DND-41 (cell line): ENCODE results near the gene OMA1.

ENCODE experiments used
- ATAC-seq: fragments of 200-7000 bp; cut with Tn5 transposase; 3 replicates; pipeline ENCODE4 v1.9.1; 2021; ENCODE audit warnings: low read depth; ENCODE audit not compliant: insufficient read depth
- DNase-seq: peaks from one replicate; pipeline ENCODE4 v3.0.0-alpha.2; 2020
- H2AFZ ChIP-seq: 2 replicates; pipeline ENCODE4 v1.6.0; 2012; ENCODE audit warnings: low read depth, low read length
- H3K27ac ChIP-seq: 2 replicates; pipeline ENCODE4 v1.5.1; 2012; ENCODE audit warnings: low read length, inconsistent platforms
- H3K27me3 ChIP-seq: fragments of 200-600 bp; sonication (generic); 2 replicates; pipeline ENCODE4 v1.6.0; 2012; ENCODE audit warnings: low read length, mild to moderate bottlenecking, inconsistent platforms; ENCODE audit not compliant: insufficient read depth, poor library complexity
- H3K36me3 ChIP-seq: 2 replicates; pipeline ENCODE4 v1.5.1; 2012; ENCODE audit warnings: low read length, inconsistent platforms; ENCODE audit not compliant: insufficient read depth
- H3K4me1 ChIP-seq: 2 replicates; pipeline ENCODE4 v1.5.1; 2012; ENCODE audit warnings: mild to moderate bottlenecking, low read length; ENCODE audit not compliant: insufficient read depth
- H3K4me2 ChIP-seq: 2 replicates; pipeline ENCODE4 v1.6.0; 2012; ENCODE audit warnings: mild to moderate bottlenecking, moderate library complexity, low read length, inconsistent platforms; ENCODE audit not compliant: insufficient read depth
- H3K4me3 ChIP-seq, 2 experiments: fragments of 200-600 bp in 1 of 2; shearing (Covaris generic) in 1 of 2; 2 replicates each; pipeline ENCODE4 v1.5.1; 2012 to 2016; ENCODE audit warnings: inconsistent platforms in 2 of 2, low read length in 2 of 2, mild to moderate bottlenecking in 2 of 2, low read depth in 1 of 2, moderate library complexity in 1 of 2
- H3K79me2 ChIP-seq: 2 replicates; pipeline ENCODE4 v1.6.0; 2012; ENCODE audit warnings: low read length, inconsistent platforms; ENCODE audit not compliant: insufficient read depth
- H3K9ac ChIP-seq: 2 replicates; pipeline ENCODE4 v1.6.0; 2012; ENCODE audit warnings: low read depth, mild to moderate bottlenecking, inconsistent platforms, low read length, moderate library complexity
- H3K9me3 ChIP-seq: 2 replicates; pipeline ENCODE4 v1.5.1; 2012; ENCODE audit warnings: low read length, moderate library complexity, mild to moderate bottlenecking, inconsistent platforms; ENCODE audit not compliant: insufficient read depth, severe bottlenecking
- H4K20me1 ChIP-seq: 2 replicates; pipeline ENCODE4 v1.6.0; 2012; ENCODE audit warnings: low read length; ENCODE audit not compliant: insufficient read depth
- EZH2 ChIP-seq: IDR thresholded peaks from 3 replicates; pipeline ENCODE4 v1.6.1; 2012; ENCODE audit warnings: borderline replicate concordance, low read depth, mild to moderate bottlenecking, moderate library complexity, low read length, inconsistent platforms; ENCODE audit not compliant: severe bottlenecking
- TF ChIP-seq, protein P1 (sequence below): IDR thresholded peaks from 2 replicates; pipeline ENCODE4 v1.5.1; 2012; ENCODE audit warnings: borderline replicate concordance, low read length, moderate library complexity, mild to moderate bottlenecking; ENCODE audit not compliant: poor library complexity, severe bottlenecking; ENCODE audit errors: extremely low read depth

The OMA1 gene

DNA sequence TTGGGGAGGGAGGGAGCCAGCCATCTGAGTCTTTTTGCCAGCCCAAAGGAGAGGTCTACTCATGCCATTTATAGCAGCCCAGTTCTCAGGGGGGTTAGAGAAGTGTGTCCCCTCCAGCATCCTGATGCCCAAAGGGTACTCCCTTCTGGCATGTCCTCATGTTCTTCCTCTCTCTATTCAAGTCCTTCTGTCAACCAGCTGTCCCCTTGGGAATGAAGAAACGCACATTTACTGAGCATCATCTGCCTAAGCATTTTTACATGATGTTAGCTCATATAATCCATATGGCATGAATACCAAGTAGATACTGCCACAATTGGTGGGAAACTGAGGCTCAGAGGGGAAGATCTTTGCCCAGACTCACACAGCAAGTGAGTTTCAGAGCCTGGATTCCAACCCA, 45.3 kb upstream of the OMA1 start:
- Histone ChIP-seq H3K79me2 (no peaks in the 10 kb centered on the region), H3K4me2 (no peak overlapping the region)
- DNase-seq: no peak

GRCh38 chr1:58590019-58590418, 43.5 kb upstream of the OMA1 start:
- no peak overlapping the region for H3K27ac ChIP-seq
- DNase-seq (no peak), ATAC-seq (no peak)
- H2AFZ ChIP-seq: no peak overlapping the region
- H3K9me3 ChIP-seq: no peaks in the 10 kb centered on the region
- no peaks in the 10 kb centered on the region for H3K79me2 ChIP-seq
- no peaks in the 10 kb centered on the region for H4K20me1 ChIP-seq
- no peaks in the 10 kb centered on the region for H3K4me1 ChIP-seq
- no peak overlapping the region for H3K4me3 ChIP-seq
- H3K9ac ChIP-seq: no peak overlapping the region
- no peaks in the 10 kb centered on the region for H3K36me3 ChIP-seq
- H3K27me3 ChIP-seq: peaks cover 3% of the 10 kb centered on the region
- no peak for TF ChIP-seq EZH2
- TF ChIP-seq, protein P1, sequence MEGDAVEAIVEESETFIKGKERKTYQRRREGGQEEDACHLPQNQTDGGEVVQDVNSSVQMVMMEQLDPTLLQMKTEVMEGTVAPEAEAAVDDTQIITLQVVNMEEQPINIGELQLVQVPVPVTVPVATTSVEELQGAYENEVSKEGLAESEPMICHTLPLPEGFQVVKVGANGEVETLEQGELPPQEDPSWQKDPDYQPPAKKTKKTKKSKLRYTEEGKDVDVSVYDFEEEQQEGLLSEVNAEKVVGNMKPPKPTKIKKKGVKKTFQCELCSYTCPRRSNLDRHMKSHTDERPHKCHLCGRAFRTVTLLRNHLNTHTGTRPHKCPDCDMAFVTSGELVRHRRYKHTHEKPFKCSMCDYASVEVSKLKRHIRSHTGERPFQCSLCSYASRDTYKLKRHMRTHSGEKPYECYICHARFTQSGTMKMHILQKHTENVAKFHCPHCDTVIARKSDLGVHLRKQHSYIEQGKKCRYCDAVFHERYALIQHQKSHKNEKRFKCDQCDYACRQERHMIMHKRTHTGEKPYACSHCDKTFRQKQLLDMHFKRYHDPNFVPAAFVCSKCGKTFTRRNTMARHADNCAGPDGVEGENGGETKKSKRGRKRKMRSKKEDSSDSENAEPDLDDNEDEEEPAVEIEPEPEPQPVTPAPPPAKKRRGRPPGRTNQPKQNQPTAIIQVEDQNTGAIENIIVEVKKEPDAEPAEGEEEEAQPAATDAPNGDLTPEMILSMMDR: no peak
- H3K4me2 ChIP-seq: no peak overlapping the region

More for the DNA sequence above, 45.3 kb upstream of the OMA1 start:
- Histone ChIP-seq H3K27ac (no peak overlapping the region), H3K4me3 (no peak overlapping the region), H3K9ac (no peak overlapping the region), H3K9me3 (no peaks in the 10 kb centered on the region), H2AFZ (no peak overlapping the region), H3K36me3 (no peaks in the 10 kb centered on the region), H3K4me1 (no peaks in the 10 kb centered on the region), H3K27me3 (no peaks in the 10 kb centered on the region), H4K20me1 (no peaks in the 10 kb centered on the region)
- TF ChIP-seq, protein P1: no peak
- TF ChIP-seq EZH2: no peak
- no peak for ATAC-seq

GRCh38 chr1:58588396-58588795, 41.9 kb upstream of the OMA1 start:
- Histone ChIP-seq H3K9ac (no peak overlapping the region), H3K4me1 (no peaks in the 10 kb centered on the region), H3K27ac (no peak overlapping the region), H3K79me2 (no peaks in the 10 kb centered on the region), H3K36me3 (no peaks in the 10 kb centered on the region), H3K4me3 (no peak overlapping the region), H4K20me1 (no peaks in the 10 kb centered on the region), H3K27me3 (peaks cover 6% of the 10 kb centered on the region), H3K9me3 (no peaks in the 10 kb centered on the region), H2AFZ (no peak overlapping the region), H3K4me2 (no peak overlapping the region)
- DNase-seq (no peak), ATAC-seq (no peak)
- TF ChIP-seq, protein P1: no peak
- no peak for TF ChIP-seq EZH2

DNA sequence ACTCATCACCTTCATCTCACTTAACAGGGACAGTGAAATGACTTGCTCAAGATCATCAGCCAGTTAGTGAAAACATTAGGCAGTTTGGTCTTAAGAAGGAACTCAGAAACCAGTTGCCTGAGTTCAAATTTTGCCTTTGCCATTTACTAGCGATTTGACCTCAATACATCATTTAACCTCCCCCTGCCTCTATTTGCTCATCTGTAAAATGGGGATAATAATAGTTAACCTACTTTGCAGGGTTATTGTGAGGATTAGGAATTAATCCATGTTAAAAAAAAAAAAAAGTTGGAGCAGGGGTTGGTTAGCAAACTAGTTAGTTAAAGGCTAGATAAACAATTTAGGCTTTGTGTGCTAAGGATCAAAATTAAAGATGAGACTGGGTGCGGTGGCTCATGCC, 41.1 kb upstream of the OMA1 start:
- no peaks in the 10 kb centered on the region for H3K36me3 ChIP-seq
- H3K9ac ChIP-seq: no peak overlapping the region
- DNase-seq (no peak), ATAC-seq (no peak)
- H3K4me2 ChIP-seq: no peak overlapping the region
- H3K27ac ChIP-seq: no peak overlapping the region
- H3K27me3 ChIP-seq: peaks cover 6% of the 10 kb centered on the region
- H3K4me1 ChIP-seq: no peaks in the 10 kb centered on the region
- no peaks in the 10 kb centered on the region for H4K20me1 ChIP-seq
- TF ChIP-seq EZH2: no peak
- TF ChIP-seq, protein P1: no peak
- no peak overlapping the region for H2AFZ ChIP-seq
- no peak overlapping the region for H3K4me3 ChIP-seq
- H3K79me2 ChIP-seq: no peaks in the 10 kb centered on the region
- H3K9me3 ChIP-seq: peaks cover 2% of the 10 kb centered on the region
